Measurements from ENCODE around the gene SCGB1D4.

GRCh38 chr11:62338218-62338617 is 39.3 kb upstream of the SCGB1D4 start:
- TF ChIP-seq, protein P1, sequence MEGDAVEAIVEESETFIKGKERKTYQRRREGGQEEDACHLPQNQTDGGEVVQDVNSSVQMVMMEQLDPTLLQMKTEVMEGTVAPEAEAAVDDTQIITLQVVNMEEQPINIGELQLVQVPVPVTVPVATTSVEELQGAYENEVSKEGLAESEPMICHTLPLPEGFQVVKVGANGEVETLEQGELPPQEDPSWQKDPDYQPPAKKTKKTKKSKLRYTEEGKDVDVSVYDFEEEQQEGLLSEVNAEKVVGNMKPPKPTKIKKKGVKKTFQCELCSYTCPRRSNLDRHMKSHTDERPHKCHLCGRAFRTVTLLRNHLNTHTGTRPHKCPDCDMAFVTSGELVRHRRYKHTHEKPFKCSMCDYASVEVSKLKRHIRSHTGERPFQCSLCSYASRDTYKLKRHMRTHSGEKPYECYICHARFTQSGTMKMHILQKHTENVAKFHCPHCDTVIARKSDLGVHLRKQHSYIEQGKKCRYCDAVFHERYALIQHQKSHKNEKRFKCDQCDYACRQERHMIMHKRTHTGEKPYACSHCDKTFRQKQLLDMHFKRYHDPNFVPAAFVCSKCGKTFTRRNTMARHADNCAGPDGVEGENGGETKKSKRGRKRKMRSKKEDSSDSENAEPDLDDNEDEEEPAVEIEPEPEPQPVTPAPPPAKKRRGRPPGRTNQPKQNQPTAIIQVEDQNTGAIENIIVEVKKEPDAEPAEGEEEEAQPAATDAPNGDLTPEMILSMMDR (conservative IDR thresholded peaks at IDR 0.05) = no peak
- TF ChIP-seq EZH2 (IDR thresholded peaks at IDR 0.05; ENCODE audit: low read depth) = no peak
